ENCODE data around the gene SETD5.

The SETD5 gene

DNA sequence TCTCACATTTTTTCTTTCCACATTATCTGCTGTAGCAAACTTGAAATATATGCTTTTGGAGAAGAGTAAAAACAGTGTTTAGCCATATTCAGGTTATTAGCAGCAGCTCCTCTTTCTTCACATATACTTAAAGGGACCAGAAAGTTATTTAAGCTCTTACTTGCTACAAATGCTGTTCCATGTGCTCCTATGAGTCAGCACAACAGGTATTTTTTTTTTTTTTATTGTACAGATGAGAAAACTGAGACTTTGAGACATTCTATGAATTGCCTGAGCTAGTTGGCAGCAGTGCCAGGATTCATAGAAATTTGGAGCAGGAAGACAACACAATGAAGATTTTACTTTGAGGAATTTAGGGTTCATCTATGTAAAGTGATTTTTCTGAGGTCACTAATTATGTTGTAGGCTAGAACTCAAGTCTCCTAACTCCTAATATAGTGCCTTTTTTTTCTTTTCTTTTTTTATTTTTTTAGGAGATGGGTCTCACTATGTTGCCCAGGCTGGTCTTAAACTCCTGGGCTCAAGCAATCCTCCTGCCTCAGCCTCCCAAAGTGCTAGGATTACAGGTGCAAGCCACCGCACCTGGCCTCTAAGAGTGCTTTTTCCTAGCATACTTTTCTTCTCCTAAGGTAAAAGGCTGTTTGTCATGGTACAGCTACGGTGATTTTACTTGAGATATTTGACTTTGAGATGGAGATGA lies 23.6 kb downstream of the SETD5 start:
- peak; percentile 10; the same call in 2 of the 3 replicates for ATAC-seq

DNA sequence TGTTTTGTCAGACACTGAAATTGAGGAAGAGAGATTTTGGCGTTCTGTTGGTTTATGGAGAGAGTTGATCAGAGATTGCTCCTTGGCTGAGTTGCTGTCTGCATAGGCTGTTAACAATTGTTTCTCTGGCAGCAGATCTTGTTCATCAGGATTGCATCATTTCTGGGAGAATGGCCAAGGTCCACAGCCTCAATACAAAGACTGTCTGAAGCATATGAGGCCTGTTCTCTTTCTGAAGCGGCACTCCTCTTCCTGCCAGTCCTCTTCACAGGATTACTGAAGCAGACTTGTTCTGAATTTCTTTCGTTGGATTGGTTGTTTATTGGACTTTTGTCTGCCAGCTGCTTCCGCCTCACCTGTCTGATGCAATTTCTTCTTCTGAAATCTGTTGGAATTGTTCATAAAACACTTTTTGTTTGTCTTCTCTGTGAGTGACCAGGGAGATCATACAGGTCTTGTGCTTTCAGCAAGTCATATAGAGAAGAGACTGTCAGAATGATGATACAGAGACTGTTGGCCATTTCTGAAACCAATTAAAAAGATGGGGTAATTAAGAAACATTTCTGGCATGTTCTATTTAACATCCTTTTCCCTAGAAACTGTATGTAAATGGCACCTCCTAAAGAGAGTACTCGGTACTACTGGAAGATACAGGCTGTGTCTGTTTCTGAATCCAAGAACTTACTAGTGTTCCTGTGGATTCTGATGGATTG lies 25.5 kb downstream of the SETD5 start:
- ATAC-seq, result peak; percentile 97

More for the DNA sequence above, 23.6 kb downstream of the SETD5 start:
- TF ChIP-seq, protein P1, sequence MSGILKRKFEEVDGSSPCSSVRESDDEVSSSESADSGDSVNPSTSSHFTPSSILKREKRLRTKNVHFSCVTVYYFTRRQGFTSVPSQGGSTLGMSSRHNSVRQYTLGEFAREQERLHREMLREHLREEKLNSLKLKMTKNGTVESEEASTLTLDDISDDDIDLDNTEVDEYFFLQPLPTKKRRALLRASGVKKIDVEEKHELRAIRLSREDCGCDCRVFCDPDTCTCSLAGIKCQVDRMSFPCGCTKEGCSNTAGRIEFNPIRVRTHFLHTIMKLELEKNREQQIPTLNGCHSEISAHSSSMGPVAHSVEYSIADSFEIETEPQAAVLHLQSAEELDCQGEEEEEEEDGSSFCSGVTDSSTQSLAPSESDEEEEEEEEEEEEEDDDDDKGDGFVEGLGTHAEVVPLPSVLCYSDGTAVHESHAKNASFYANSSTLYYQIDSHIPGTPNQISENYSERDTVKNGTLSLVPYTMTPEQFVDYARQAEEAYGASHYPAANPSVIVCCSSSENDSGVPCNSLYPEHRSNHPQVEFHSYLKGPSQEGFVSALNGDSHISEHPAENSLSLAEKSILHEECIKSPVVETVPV (CRISPR knock-in tag; IDR thresholded peaks at IDR 0.05), result no peak
- 0 out of 2 replicates have a peak, but pooled peaks have one; percentile 15 for TF ChIP-seq ISL1 (CRISPR knock-in tag; IDR thresholded peaks at IDR 0.05)

DNA sequence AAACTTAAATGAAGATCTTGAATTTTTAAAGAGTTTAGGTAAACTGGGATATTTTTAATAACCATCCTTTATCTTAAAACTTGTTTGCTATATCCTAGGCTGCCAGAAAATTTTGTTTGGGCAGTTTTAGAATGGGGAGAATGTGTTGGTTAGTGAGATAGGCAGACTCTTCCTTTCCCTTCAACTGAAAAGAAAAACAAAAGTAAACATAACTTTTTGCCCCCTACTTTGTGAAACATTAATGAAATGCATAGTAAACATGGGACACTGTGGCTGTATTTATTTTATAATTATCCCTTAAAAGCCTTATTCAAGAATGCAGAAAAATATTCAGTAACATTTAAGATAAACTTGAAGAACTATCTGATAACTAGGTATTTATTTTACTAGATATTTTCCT lies 31.0 kb downstream of the SETD5 start:
- TF ChIP-seq ZFP30 (CRISPR knock-in tag; IDR thresholded peaks at IDR 0.05), result no peak
- no peak for TF ChIP-seq RARB (CRISPR knock-in tag; IDR thresholded peaks at IDR 0.05)
- no peak for TF ChIP-seq TCF4 (CRISPR knock-in tag; IDR thresholded peaks at IDR 0.05; ENCODE audit: borderline replicate concordance)
- TF ChIP-seq ISL1 (CRISPR knock-in tag; IDR thresholded peaks at IDR 0.05), result no peak
- TF ChIP-seq TSHZ2 (CRISPR knock-in tag; IDR thresholded peaks at IDR 0.05), result no peak
- no peak for TF ChIP-seq ZNF8 (CRISPR knock-in tag; IDR thresholded peaks at IDR 0.05)
- TF ChIP-seq, protein P1 (CRISPR knock-in tag; IDR thresholded peaks at IDR 0.05), result no peak
- no peak for ATAC-seq

More for the DNA sequence above, 25.5 kb downstream of the SETD5 start:
- TF ChIP-seq TCF4 (CRISPR knock-in tag; IDR thresholded peaks at IDR 0.05; ENCODE audit: borderline replicate concordance) (peak; percentile 48; the same call in 1 of the 2 replicates), CREB5 (CRISPR knock-in tag; IDR thresholded peaks at IDR 0.05; ENCODE audit: low read depth) (0 out of 2 replicates have a peak, but pooled peaks have one; percentile 44), ISL1 (CRISPR knock-in tag; IDR thresholded peaks at IDR 0.05) (peak; percentile 51), ZNF8 (CRISPR knock-in tag; IDR thresholded peaks at IDR 0.05) (no peak)

DNA sequence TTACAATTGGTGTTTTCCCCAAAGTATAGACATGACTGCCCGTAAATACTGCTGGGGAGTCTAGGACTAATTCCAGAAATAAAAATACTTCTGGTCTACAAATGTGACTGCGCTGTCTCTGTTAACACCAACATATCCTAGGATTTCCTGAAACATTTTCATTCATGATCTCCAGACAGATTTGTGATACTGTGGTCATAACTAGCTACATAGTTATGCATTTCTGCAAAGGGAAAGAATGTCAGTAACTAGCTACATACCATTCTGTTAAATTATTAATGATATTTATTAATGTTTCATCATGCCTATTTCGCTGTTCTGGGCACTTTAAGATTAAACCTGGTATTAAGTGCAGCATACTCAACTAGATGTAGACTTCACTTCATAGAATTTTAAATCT lies 33.3 kb downstream of the SETD5 start:
- no peak for TF ChIP-seq RARB (CRISPR knock-in tag; IDR thresholded peaks at IDR 0.05)
- TF ChIP-seq ZNF8 (CRISPR knock-in tag; IDR thresholded peaks at IDR 0.05), result no peak
- no peak for TF ChIP-seq ZFP3 (CRISPR knock-in tag; IDR thresholded peaks at IDR 0.05)
- no peak for ATAC-seq

GRCh38 chr3:9433627-9434521 lies 36.5 kb downstream of the SETD5 start:
- ATAC-seq, result no peak
- TF ChIP-seq RARB (CRISPR knock-in tag; IDR thresholded peaks at IDR 0.05) (no peak), CREB5 (CRISPR knock-in tag; IDR thresholded peaks at IDR 0.05; ENCODE audit: low read depth) (no peak), POU6F1 (CRISPR knock-in tag; IDR thresholded peaks at IDR 0.05; ENCODE audit: borderline replicate concordance, low read depth) (no peak), ZFP30 (CRISPR knock-in tag; IDR thresholded peaks at IDR 0.05) (no peak), ARNTL (CRISPR knock-in tag; IDR thresholded peaks at IDR 0.05; ENCODE audit: borderline replicate concordance, low read depth) (no peak), OSR1 (CRISPR knock-in tag; IDR thresholded peaks at IDR 0.05) (no peak), ZNF8 (CRISPR knock-in tag; IDR thresholded peaks at IDR 0.05) (no peak), ZFP3 (CRISPR knock-in tag; IDR thresholded peaks at IDR 0.05) (no peak), CSDC2 (CRISPR knock-in tag; IDR thresholded peaks at IDR 0.05) (no peak), ESRRG (CRISPR knock-in tag; IDR thresholded peaks at IDR 0.05) (no peak), TOX (CRISPR knock-in tag; IDR thresholded peaks at IDR 0.05; ENCODE audit: borderline replicate concordance) (no peak), GLIS3 (CRISPR knock-in tag; IDR thresholded peaks at IDR 0.05) (no peak), ZC3H10 (CRISPR knock-in tag; IDR thresholded peaks at IDR 0.05) (no peak)
- TF ChIP-seq, protein P1 (CRISPR knock-in tag; IDR thresholded peaks at IDR 0.05), result no peak
